OCI-LY7 (cell line): ENCODE data around the gene TESMIN. TPM values are rescaled to one million over a fixed set of nuclear protein-coding genes. Genes with fewer than 3 reads are reported as not detected.

Experiments used
- BruUV-seq: library from RNA; stranded (reverse); fragments of 400-500 nt; replicated peaks from 2 replicates; lab custom pipeline; 2021; lab: Mats Ljungman, UMichigan
- CTCF ChIA-PET: fragments of 300-600 bp; sonication (Branson Sonifier 250); formaldehyde crosslinking; loops from one replicate; lab custom pipeline; 2022; ENCODE audit warnings: antibody characterized with exemption; ENCODE audit not compliant: unreplicated experiment; lab: Charles Lee
- POLR2A ChIA-PET: fragments of 300-600 bp; sonication (Branson Sonifier 250); formaldehyde crosslinking; loops from one replicate; lab custom pipeline; 2022; ENCODE audit warnings: antibody characterized with exemption; lab: Charles Lee
- DNase-seq: peaks from one replicate; pipeline ENCODE4 v3.0.0-alpha.2; 2015; ENCODE audit warnings: low spot score
- H2AFZ ChIP-seq: fragments of 200-600 bp; sonication (generic), shearing (Covaris generic); 2 replicates; pipeline ENCODE4 v1.6.1; 2014; ENCODE audit warnings: mild to moderate bottlenecking, antibody characterized with exemption, low read length, moderate library complexity
- H3K27ac ChIP-seq: fragments of 200-600 bp; sonication (generic); 2 replicates; pipeline ENCODE4 v1.5.1; 2014; ENCODE audit warnings: mixed run types, low read depth, mild to moderate bottlenecking, moderate library complexity, low read length, inconsistent platforms; ENCODE audit not compliant: poor library complexity, severe bottlenecking
- H3K36me3 ChIP-seq: fragments of 200-600 bp; sonication (generic); 2 replicates; pipeline ENCODE4 v1.6.1; 2014; ENCODE audit warnings: mild to moderate bottlenecking, antibody characterized with exemption, low read length, moderate library complexity, mixed read lengths; ENCODE audit not compliant: insufficient read depth
- H3K4me1 ChIP-seq: fragments of 200-600 bp; sonication (generic); 2 replicates; pipeline ENCODE4 v1.5.1; 2014; ENCODE audit warnings: mild to moderate bottlenecking, low read length; ENCODE audit not compliant: insufficient read depth, poor library complexity, severe bottlenecking
- H3K4me2 ChIP-seq: fragments of 200-600 bp; sonication (generic); 2 replicates; pipeline ENCODE4 v1.6.1; 2014; ENCODE audit warnings: mild to moderate bottlenecking, low read length
- H3K4me3 ChIP-seq: fragments of 200-600 bp; sonication (generic); 2 replicates; pipeline ENCODE4 v1.5.1; 2014; ENCODE audit warnings: mild to moderate bottlenecking, low read depth, low read length; ENCODE audit not compliant: poor library complexity, severe bottlenecking
- H3K79me2 ChIP-seq: fragments of 200-600 bp; sonication (generic); 2 replicates; pipeline ENCODE4 v1.6.1; 2016; ENCODE audit warnings: low read depth, mild to moderate bottlenecking, low read length, moderate library complexity, mixed read lengths; ENCODE audit not compliant: insufficient read depth
- H3K9me2 ChIP-seq: fragments of 200-600 bp; sonication (generic); 2 replicates; pipeline ENCODE4 v1.6.1; 2016; ENCODE audit warnings: mild to moderate bottlenecking, low read length, mixed read lengths; ENCODE audit not compliant: insufficient read depth
- H3K9me3 ChIP-seq: fragments of 200-600 bp; sonication (generic); 2 replicates; pipeline ENCODE4 v1.6.1; 2014; ENCODE audit warnings: mild to moderate bottlenecking, mixed run types, low read length, mixed read lengths
- H4K20me1 ChIP-seq: fragments of 200-600 bp; sonication (generic); 2 replicates; pipeline ENCODE4 v1.6.1; 2014; ENCODE audit warnings: mild to moderate bottlenecking, antibody characterized with exemption, low read length, moderate library complexity, mixed read lengths; ENCODE audit not compliant: insufficient read depth
- EZH2phosphoT487 ChIP-seq: fragments of 200-600 bp; sonication (generic); IDR thresholded peaks from 2 replicates; pipeline ENCODE4 v1.6.1; 2018; ENCODE audit warnings: low read depth, borderline replicate concordance, mild to moderate bottlenecking, mixed run types, antibody characterized with exemption, low read length, moderate library complexity, mixed read lengths
- intact Hi-C: fragments of 100-400 bp; cut with micrococcal nuclease; formaldehyde crosslinking; loops from one replicate; pipeline ENCODE4 v1.10.0; 2022; ENCODE audit not compliant: unreplicated experiment
- total RNA-seq, 2 experiments: library from RNA; depleted of rRNA in 1 of 2; stranded (reverse); fragments of >200 nt in 1 of 2; shearing (Covaris generic) in 1 of 2; gene quantifications; 2 replicates each; pipeline ENCODE4 v1.2.3, GENCODE V29; 2014 to 2022
- TF ChIP-seq, protein P1 (sequence below): fragments of 200-600 bp; sonication (generic); conservative IDR thresholded peaks from 2 replicates; pipeline ENCODE4 v1.5.1; 2014; ENCODE audit warnings: mild to moderate bottlenecking, antibody characterized with exemption, low read length, moderate library complexity, mixed read lengths

TESMIN gene
- total RNA-seq, 2 experiments from 2014 or later = 13.0 to 19.4 TPM

DNA sequence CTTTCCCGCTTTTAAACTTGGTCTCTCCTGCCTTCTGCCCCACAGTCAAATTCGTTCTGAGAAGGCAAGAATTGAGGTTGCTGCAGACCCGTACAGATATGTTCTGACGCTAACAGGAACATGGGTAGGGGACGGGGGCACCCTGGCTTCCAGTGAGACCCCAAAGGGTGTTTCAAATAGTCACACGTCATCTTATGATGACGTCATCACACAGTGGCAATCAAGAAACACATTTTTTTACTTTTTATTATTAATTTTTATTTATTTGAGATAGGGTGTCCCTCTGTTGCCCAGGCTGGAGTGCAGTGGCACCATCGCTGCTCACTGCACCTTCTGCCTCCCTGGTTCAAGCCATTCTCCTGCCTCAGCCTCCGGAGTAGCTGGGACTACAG is 22.9 kb upstream of the TESMIN start:
- Histone ChIP-seq H2AFZ (no peak overlapping the region), H3K79me2 (no peaks in the 10 kb centered on the region), H3K4me3 (no peak overlapping the region), H3K27ac (no peak overlapping the region), H3K9me2 (no peaks in the 10 kb centered on the region), H3K36me3 (peaks cover 7% of the 10 kb centered on the region; the same call in 1 of the 2 replicates), H3K4me1 (no peaks in the 10 kb centered on the region), H4K20me1 (no peaks in the 10 kb centered on the region), H3K9me3 (no peaks in the 10 kb centered on the region), H3K4me2 (no peak overlapping the region)
- TF ChIP-seq EZH2phosphoT487 = no peak
- TF ChIP-seq, protein P1, sequence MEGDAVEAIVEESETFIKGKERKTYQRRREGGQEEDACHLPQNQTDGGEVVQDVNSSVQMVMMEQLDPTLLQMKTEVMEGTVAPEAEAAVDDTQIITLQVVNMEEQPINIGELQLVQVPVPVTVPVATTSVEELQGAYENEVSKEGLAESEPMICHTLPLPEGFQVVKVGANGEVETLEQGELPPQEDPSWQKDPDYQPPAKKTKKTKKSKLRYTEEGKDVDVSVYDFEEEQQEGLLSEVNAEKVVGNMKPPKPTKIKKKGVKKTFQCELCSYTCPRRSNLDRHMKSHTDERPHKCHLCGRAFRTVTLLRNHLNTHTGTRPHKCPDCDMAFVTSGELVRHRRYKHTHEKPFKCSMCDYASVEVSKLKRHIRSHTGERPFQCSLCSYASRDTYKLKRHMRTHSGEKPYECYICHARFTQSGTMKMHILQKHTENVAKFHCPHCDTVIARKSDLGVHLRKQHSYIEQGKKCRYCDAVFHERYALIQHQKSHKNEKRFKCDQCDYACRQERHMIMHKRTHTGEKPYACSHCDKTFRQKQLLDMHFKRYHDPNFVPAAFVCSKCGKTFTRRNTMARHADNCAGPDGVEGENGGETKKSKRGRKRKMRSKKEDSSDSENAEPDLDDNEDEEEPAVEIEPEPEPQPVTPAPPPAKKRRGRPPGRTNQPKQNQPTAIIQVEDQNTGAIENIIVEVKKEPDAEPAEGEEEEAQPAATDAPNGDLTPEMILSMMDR = no peak
- no TSS peak for BruUV-seq
- no peak for DNase-seq
- intact Hi-C loops = no loop called here
- CTCF ChIA-PET = no interaction called here
- POLR2A ChIA-PET = no interaction called here

DNA sequence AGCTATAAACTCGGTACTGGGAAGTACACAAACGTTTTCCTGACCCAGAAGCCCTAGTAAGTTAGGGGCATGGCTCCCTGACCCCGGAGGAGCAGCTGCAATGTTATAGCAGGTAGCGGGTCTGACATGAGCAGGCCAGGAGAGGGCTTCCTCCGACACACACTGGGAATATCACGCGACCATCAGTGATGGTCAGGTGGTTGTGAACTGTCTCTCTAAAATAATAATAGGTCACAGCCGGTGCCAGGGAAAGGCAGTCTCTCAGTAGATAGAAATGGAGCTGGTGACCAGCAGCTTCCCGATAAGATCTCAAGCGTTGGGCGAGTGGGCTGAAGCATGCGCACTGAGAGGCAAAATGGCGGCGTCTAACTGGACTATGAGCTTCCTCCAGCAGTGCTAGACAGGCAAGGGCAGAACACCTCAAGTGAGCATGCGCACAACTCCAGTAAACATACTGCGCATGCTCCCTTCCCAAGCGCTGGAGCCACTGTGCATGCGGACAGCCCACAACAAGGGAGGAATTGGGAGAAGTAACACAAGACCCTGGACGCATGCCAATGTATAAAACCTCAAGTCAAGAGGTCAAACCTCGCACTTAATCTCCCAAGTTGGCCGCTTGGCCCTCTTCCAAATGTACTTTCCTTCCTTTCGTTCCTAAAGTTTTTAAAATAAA is 22.3 kb upstream of the TESMIN start:
- Histone ChIP-seq H3K4me1 (no peaks in the 10 kb centered on the region), H4K20me1 (no peaks in the 10 kb centered on the region), H3K4me2 (no peak overlapping the region), H3K27ac (no peak overlapping the region), H3K9me2 (no peaks in the 10 kb centered on the region), H3K36me3 (peaks cover 7% of the 10 kb centered on the region; the same call in 1 of the 2 replicates), H3K4me3 (no peak overlapping the region), H3K79me2 (no peaks in the 10 kb centered on the region), H3K9me3 (no peaks in the 10 kb centered on the region), H2AFZ (no peak overlapping the region)
- ChIA-PET CTCF (no interaction called here), POLR2A (no interaction called here)
- no peak for DNase-seq
- intact Hi-C loops = no loop called here
- BruUV-seq = no TSS peak
- TF ChIP-seq, protein P1 = no peak

DNA sequence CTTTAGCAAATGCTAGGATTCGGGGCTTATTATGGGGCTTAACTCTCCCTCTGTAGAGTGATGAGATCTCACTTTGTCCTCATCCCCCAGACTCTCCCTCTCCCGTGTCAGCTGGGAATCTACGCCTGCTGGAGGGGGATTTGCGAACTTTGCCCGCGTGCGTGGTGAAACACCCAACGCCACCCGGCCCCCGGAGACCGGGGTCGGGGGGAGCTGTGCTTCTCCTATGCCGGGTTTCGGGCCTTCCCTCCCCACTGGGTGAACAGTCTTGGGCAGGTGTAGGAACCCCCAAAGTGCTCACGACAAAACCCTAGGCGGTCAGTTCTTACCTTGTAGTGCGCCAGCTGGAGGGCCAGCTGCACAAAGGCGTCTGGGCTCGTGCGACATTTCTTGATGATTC is 21.6 kb upstream of the TESMIN start:
- Histone ChIP-seq H3K36me3 (peaks cover 7% of the 10 kb centered on the region; the same call in 1 of the 2 replicates), H3K4me2 (no peak overlapping the region), H3K79me2 (no peaks in the 10 kb centered on the region), H3K4me3 (no peak overlapping the region), H3K9me3 (no peaks in the 10 kb centered on the region), H2AFZ (no peak overlapping the region), H3K9me2 (no peaks in the 10 kb centered on the region), H3K27ac (no peak overlapping the region), H3K4me1 (no peaks in the 10 kb centered on the region), H4K20me1 (no peaks in the 10 kb centered on the region)
- ChIA-PET CTCF (no interaction called here), POLR2A (no interaction called here)
- TF ChIP-seq EZH2phosphoT487 = no peak
- TF ChIP-seq, protein P1 = no peak
- no peak for DNase-seq
- no TSS peak for BruUV-seq
- intact Hi-C loops = no loop called here
